Globus pallidus (tissue), 1 donor: Measurements from ENCODE around the gene HES6.

Experiments
- DNase-seq: peaks from one replicate; pipeline ENCODE4 v3.0.0-alpha.2; 2015; ENCODE audit warnings: low spot score

The HES6 gene, protein sequence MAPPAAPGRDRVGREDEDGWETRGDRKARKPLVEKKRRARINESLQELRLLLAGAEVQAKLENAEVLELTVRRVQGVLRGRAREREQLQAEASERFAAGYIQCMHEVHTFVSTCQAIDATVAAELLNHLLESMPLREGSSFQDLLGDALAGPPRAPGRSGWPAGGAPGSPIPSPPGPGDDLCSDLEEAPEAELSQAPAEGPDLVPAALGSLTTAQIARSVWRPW

DNA sequence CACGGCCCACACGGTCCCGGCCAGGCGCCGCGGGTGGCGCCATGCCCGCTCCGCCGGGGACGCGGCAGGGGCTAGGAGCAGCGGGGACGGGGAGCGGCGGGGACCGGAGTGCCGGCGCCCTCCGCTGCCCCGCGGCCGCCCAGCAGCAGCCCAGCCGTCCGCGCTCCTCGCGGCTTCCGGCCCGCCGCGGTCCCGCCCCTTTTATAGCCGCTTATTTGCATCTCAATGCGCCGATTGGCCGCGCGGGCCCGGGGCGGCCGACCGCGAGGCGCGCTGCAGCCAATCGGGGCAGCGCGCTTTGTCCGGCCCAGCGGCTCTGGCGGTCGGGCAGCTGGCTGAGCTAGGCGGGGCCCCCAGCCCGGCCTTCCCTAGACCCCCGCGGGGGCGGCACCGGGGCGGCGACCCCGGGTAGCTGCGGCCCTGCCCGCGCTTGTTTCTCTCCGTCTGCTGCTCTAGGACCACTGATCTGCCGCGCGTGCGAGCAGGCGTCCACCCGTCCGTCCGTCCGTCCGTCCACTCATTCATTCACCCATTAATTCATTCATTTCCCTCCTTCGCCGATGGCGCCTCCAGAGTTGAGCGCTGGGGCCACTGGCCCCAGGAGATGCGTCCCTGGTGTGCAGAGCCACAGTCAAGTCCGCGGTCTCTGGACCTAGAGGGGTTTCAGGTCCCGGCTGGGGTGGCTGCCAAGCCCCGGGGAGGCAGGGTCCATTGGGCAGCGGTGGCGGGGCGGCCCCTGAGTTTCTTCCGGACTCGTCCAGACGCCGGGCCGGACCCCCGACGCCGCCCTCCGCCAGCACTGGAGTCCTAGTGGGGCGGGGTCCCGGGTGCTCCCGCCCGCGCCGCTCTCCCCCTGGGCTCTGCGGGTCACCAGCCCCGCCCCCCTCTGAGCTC lies at the start of gene HES6:
Gene HES6 (minus strand): TSS at position 176 of the 894 bp plus-strand sequence. CDS start 133 bp downstream, at position 43.
- DNase-seq: peak; percentile 89

DNA sequence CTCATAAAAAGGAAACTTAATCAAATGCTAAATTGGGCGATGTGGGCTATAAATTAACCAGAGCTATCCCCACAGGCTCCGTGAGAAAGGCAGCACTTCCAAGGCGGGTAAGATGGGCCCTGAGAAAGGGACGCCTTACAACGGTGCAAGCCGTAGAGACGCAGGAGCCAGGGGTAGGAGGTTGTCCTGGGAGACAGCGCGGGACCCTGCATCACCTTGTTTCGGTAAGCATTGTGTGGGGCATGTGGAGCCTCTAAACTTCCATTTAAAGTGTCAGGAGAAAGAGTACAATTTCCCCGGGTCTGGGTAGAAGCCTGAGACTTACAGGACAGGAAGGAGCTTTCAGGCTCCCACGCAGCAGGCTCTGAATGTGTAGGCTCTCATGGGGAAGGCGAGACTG lies 49.7 kb upstream of the HES6 start:
- DNase-seq: no peak

DNA sequence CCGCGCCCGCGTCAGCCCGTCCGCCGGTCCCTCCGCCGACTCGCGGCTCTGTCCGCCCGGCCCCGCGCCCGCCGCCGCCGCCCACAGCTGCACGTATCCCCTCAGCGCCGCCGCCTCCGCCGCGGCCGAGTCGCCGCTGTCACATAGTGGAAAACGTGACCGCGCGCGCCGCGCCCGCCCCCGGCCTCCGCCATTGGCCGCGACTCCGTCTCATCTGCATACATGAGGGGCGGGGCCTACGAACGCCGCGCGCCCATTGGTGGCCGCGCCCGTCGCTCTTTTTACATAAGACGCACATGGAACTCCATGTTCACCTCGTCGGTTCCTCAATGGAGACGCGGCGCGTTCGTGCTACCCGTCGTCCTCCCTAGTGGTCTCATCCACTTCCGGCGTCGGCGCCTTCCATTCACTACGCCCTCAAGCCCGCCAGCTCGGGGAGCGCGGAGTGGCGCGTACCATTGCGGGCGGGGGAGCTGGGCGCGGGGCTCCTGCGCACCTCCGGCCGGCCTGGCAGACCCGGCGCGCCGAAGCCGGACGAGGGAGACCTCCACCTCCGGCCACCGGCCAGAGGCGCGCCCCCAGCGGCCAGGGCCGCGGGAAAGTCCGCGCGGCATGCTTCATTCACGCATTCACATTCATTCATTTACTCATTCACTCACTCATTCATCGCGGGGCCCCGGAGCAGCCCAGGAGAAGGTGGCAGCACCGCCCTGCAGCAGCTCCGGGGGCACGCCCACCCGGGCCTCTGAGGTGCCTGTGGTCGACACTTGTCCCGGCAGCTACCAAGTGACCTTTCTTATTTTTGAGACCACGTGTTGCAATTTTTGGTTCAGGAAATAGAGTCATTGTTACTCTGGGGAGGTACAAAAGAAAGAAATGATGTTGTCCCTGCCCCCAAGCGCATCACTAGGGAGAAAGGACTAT lies 49.1 kb upstream of the HES6 start:
- peak; percentile 96 for DNase-seq

DNA sequence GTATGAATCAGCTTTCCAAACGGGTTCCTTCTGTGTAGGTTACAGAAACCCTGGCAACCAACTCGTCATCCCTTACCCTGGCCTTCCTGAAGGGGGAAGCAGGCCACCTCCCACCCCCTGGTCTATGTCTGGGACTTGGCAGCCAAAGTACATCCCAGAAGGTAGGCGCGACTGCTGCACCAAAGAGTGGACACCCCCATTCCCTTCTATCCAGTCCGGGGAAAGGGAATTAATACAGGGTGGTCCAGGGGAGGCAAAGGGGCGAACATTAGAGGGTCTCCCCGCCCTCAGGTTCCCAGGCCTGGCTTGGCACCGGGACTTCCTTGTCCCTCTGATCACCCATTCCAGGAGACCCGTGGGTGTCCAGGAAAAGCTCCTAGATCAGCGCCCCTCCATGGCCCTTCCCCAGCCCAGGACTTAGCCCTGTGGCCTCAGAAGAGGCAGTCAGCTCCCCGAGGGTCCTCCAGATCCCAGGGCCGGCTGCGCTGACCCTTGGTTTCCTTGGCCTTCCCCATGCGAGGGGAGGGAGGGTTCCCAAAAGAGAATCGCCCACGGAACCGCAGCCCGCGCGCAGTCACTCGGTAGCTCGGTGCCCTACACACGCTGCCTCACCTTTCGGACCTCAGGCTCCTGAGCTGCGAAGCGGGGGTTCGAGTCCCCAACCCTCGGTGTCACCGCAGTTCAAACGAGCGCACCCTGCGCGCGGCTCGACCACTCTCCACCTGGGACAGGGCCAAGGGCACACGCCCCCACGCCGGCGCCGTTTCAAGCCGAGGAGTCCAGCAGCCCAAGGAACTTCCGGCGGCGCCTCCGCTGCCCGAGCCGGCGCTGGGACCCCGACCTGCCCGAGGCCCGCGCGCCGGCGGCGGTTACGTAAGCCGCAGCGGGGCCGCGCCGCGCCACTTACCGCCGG lies 48.2 kb upstream of the HES6 start, which contains the start of gene PER2:
Gene PER2 (minus strand): TSS at position 874 of the 913 bp plus-strand sequence. CDS start 10,674 bp downstream, outside the sequence.
- peak; percentile 61 for DNase-seq

DNA sequence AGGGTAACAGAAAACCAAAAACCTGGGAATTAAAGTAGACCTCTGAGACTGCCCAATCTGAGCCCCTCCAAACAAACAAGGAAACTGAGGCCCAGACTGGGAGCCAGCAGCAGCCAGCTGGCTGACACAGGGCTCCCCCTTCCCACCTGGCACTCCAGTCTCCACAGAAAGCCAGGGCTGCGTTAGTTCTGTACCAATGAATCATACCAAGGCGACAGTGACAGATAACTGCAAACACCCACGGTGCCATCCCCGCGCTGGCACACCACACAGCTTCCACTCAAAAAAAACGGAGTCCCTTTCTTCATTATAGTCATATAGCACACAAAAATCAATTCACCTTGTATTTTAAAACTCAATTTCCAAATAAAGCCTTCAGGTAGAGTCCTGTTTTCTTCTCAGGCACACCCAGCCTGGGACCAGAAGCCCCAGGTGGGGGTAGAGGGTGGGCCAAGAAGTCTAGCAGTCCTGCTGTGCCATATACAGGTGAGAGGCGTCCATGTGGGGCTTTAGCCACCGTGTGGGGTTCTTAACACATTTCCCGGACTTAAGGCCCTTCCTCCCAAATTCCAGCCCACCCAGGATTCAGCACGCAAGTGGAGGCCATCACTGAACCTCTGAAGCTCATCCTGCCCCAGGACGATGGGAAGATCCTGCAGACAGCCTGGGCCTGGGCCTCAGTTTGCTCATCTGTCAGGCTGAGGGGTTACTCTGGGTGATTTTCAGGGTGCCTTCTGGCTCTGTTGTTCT lies 47.3 kb upstream of the HES6 start:
- DNase-seq: no peak

DNA sequence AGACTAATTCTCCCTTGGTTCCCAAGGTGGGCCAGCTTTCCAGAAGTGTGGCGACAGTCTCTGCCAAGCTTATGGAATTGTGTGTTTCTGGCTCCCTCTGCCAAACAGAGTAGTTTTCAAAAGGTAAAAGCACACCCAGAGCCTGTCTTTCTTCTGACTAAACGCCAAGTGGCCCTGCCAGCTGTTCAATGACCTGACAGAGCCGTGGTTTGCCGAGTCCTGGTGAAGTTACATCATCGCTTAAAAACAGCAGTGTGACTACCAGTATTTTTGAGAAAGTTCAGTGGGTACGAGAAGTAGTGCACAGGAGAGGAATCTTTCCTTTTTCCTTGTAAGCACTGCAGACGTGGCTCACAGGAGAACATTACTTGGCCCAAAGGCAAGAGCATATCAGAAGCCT lies 46.7 kb upstream of the HES6 start:
- no peak for DNase-seq

DNA sequence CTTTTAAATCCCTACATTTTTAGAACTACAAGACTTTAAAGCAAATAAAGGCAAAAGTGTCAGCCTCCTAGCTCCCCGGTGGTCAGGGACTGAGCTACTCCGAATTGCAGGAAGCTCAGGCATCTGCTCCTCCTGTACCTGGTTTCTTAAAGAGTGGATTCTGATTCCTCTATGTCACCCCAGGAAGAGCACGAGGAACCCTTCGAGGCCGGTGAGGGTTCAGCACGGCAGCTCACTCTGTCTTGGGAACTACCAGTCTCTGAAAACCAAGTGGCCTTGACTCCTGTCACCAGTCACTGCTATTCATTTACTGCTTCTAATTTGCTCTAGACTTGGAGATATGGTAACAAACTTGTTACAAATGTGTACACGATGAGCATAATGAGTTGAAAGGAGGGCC lies 46.3 kb upstream of the HES6 start:
- no peak for DNase-seq

DNA sequence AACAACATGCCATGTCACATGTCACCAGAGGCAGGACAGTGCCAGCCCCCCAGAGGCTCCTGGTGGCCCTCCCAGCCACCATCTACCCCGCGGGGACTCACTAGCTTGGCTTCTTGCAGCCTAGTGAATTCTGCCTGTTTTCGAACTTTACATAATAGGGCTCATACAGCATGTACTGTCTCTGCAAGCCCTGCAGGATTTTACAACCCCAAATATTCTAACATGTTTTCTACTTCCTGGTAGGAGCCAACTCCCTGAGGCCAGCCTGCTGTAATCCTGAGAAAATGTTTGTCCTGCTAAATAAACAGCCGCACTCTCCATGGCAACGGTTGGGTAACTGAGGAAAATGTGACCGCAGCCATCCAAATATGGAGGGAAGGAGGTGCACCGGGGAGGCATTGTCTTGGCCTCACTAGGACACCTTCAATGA lies 45.8 kb upstream of the HES6 start:
- DNase-seq: no peak

DNA sequence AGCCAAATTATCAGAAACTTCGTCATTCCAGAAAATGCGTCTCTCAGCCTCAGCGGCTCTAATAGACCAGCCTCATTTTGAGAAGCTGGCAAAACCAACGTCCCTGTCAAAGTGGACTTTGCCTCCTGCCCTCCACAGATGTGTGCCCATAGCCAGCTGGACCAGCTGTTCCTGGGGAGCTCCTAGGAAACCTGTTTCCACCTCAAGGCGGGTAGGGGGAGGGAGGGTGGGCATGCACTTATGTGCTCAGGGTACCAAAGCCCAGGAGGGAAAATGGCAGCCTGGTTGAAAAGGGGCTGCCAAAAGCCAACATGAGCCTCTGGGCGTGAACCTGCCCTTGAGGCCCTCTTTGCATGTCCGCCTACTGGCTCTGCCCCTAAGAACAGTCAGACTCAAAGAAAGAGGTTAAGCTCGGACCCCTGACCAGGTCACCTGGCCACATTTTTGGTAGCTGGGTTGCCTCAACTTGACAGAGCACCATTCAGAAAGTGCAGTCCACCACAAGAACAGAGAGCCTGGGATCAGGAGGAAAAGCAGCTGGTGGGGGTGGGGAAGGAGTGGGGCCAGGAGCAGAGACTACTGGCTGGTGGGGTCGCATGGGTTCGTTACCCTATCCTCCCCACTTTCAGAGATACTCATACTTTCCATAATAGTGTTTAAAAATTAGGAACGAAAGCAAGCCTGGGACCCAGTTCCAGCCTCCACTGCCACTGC lies 45.1 kb upstream of the HES6 start:
- no peak for DNase-seq

DNA sequence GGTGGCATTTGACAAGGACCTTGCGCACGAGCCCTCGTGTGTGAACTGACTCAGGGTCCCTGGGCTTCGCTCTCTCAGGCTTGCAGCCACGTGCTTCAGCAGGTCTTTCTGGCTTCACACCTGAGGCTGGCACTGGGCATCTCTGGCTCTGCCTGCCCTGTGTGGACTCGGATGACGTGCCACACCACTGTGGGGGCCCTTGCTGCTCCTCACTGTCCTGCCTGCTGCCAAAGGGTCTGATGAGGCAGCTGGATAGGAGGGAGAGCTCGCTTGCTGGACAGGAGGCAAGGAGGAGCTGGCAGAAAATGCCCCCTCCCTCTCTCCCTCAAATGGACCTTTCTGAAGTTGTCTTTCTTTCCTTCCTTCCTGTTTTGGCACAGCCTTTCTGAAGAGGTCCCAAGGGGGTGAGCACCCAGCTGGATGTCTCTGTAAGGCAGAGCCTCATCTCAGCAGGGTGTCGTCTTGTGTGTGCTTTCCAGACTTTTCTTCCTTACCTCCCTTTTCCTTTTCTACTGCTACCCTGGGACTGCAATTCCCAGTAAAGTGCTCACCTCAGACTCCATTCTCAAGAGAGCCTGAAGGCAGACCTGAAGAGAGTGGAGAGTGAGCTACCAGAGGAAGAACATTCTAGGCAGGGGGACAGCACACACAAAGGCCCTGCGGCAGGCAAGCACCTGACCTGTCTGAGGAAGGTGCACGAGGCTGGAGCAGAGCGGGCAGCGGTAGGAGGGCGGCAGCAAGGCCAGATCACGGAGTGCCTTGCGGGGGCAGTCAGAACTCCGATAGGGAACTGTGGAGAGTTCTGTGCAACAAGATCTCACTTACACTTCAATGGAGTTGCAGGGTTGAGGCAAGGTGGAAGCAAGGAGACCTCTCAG lies 43.3 kb upstream of the HES6 start:
- DNase-seq: no peak

DNA sequence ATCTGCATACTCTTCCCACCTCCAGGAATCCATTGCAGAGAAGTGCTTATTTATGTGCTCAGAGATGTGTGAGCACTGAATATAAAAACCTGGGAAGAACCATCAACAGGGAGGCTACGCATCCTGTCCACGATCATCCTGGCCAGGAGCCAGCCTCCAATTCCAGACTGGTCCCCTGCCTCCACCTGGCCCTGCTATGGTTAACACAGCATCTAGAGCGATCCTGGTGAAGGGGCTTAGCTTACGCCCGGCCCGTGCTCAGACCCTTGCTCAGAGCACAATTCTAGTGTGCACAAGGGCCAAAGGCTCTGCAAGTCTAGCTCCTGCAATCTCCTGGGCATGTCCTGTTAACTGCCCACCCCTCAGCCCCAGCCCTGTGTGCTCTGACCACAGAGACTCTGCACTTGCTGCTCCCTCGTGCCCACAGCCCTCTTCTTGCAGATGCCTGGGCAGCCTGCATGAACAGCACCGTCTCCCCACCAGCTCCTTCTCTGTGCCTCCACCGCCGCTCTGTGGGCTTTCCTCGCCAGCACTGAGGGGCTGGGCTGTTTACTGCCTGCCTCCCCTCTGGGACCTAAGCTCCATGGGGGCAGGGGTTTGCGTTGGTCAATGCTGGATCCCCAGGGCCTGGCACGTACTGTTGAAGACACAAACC lies 42.1 kb upstream of the HES6 start:
- DNase-seq: no peak

DNA sequence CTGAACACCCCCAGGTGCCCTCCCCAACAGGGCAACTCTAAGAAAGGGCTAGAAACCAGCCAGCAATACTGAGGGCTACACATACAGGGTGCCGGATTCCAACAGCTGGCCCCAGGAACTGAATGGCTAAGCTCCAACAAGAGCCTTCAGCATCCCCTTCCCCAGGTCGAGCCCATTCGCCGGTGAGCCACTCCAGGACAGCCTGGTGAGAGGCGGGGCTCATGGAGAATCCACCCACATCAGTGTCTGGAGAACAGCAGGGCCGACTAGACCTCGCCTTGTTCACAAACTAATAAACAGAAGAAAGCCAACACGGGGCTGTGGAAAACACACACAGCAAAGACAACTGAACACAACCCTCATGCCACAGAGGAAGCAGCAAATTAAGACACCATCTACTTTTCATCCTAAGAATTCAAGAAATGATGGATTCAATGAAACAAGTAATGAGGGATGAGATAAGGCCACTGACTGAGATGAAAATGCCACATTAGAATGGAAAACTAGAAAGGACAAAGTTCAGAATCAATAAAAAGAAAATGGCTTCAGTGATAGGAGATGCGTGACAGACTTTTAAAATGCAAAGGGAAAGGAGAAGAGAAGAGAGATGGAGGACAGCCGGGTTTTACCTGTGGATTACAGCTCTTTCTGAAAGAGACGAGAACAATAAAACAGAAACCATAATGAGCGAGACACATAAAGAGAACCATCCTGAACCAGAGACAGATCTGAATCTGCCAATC lies 40.4 kb upstream of the HES6 start:
- DNase-seq: no peak

DNA sequence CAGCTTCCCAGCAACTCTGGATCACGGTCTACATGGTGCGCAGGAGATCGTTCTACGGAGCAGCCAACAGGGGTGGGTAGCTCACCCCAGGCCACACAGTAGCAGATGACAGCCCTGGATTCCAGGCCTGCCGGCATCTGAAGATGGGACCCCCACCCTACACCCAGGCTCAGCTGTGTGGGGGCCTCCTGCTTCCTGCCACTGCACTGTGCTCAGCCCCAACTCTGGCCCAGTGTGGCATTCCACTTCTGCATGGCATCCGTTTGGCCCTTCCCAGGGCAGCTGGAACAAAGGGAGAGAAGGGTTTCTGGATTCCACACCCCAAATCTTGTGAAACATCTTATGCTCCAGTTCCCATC lies 39.5 kb upstream of the HES6 start:
- DNase-seq: no peak

DNA sequence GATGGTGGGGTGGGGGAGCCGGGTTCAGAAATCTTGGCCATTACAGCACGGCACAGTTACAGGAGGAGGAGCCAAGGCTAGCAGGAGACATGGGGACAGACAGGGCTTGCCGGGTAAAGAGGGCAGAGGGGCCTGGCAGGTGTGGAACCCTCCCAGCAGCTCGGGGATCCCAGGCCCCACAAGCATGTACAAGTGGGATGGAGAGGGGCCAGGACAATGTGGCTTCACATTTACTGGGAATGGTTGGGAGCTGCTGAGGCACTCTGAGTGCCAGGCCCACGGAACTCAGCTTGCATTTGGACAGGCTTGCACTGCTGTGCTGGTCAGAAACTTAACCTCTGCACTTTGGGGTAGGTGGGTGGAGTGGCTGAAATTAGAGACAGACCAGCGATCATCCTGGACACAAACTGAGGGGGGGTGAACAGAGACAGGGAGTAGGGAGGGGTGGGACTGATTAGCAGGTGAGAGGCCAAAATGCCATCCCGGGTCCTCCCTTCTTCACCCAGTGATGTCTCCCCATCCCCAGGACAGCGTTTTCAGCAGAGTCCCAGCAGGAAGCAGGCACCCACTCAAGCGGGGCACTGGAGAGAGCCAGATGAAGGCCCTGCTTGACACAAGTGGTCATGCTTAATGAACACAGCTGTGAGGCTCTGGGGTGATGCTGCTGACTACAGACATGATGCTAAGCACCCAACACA lies 38.9 kb upstream of the HES6 start:
- no peak for DNase-seq

DNA sequence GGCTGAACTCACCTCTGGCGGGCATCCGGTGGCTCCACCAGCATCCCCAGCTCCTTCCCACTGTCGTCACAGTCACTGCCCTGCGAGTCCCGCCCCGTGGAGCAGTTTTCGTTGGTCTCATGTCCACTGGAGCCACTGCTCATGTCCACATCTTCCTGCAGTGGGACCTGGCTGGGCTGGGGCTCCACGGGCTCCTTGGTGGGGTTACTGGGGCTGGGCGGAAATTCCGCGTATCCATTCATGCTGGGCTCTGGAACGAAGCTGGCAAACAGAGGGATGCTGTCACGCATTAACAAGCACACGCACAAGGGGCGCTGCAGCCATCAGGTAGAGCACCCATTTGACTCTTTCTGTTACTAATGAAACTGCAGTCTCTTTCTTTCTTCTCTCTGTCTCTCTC lies 37.9 kb upstream of the HES6 start:
- DNase-seq: no peak

DNA sequence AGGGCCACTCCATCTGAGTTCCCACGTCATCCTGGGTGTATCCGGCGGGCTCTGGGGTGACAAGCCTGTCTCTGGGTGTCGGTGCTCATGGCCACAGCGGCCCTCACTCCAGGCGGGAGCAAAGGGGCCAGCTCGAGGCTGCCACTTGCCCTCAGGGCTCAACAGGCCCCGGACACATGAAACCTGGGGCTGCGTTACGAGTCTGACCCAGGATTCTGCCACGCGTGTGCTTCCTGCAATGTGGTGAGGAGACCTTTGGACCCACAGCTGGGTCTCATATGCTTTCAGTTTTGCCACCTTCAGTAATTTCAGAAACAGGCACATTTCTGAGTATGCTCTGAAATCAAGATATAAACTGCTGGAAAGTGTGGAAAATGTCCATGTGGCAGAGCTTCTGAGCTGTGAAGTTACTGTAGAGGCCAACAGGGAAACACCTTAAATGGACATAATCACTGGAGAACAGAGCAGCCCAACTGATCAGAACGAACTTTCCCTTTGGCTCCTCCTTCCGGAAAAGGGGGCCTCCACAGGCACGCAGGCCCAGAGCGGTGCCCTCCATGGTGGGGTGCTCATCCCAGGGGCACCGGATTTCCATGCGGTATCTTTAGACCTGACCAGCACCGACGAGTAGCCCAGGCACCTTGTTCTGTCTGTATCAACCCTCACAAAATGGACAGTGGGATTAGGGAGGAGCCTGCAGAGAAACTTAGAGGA lies 34.5 kb upstream of the HES6 start:
- DNase-seq: no peak
